SK-N-SH treated with all-trans-retinoic acid at 6 μM for 48 hours (cell line): ENCODE data around the gene EN2.

Source experiments
- ATAC-seq: fragments of 200-7000 bp; cut with Tn5 transposase; 3 replicates; pipeline ENCODE4 v1.9.1; 2020; ENCODE audit warnings: mild to moderate bottlenecking, moderate library complexity
- ARNTL ChIP-seq: fragments of 450-650 bp; formaldehyde crosslinking; IDR thresholded peaks from 2 replicates; pipeline ENCODE4 v1.5.0; 2020; ENCODE audit warnings: low read depth, mild to moderate bottlenecking, moderate library complexity, borderline replicate concordance
- BACH2 ChIP-seq: fragments of 250-450 bp; sonication (Bioruptor Pico); IDR thresholded peaks from 2 replicates; pipeline ENCODE4 v1.9.0; 2021; ENCODE audit warnings: mild to moderate bottlenecking, borderline replicate concordance
- CSRNP3 ChIP-seq: fragments of 250-450 bp; sonication (Bioruptor Pico); IDR thresholded peaks from 2 replicates; pipeline ENCODE4 v1.5.1; 2021; ENCODE audit warnings: mild to moderate bottlenecking, moderate library complexity
- ESRRG ChIP-seq: fragments of 250-450 bp; sonication (Bioruptor Pico); IDR thresholded peaks from 2 replicates; pipeline ENCODE4 v1.6.1; 2021; ENCODE audit warnings: mild to moderate bottlenecking
- GLIS3 ChIP-seq: fragments of 250-450 bp; sonication (Bioruptor Pico); IDR thresholded peaks from 2 replicates; pipeline ENCODE4 v1.5.0; 2020; ENCODE audit warnings: mild to moderate bottlenecking, moderate library complexity
- ISL1 ChIP-seq: fragments of 250-450 bp; sonication (Bioruptor Pico); IDR thresholded peaks from 2 replicates; pipeline ENCODE4 v2.1.2; 2022; ENCODE audit warnings: mild to moderate bottlenecking, moderate library complexity
- OSR1 ChIP-seq: fragments of 250-450 bp; sonication (Bioruptor Pico); IDR thresholded peaks from 2 replicates; pipeline ENCODE4 v1.8.0; 2022; ENCODE audit warnings: moderate library complexity, mild to moderate bottlenecking, inconsistent platforms
- PATZ1 ChIP-seq: fragments of 250-450 bp; sonication (Bioruptor Pico); IDR thresholded peaks from 2 replicates; pipeline ENCODE4 v1.8.0; 2020; ENCODE audit warnings: mild to moderate bottlenecking, moderate library complexity, borderline replicate concordance
- POU6F1 ChIP-seq: fragments of 250-450 bp; sonication (Bioruptor Pico); IDR thresholded peaks from 2 replicates; pipeline ENCODE4 v1.8.0; 2021; ENCODE audit warnings: low read depth, mild to moderate bottlenecking, moderate library complexity, borderline replicate concordance
- RARB ChIP-seq: fragments of 250-450 bp; sonication (Bioruptor Pico); IDR thresholded peaks from 2 replicates; pipeline ENCODE4 v1.8.0; 2021; ENCODE audit warnings: mild to moderate bottlenecking, moderate library complexity
- SNAI2 ChIP-seq: fragments of 250-450 bp; sonication (Bioruptor Pico); IDR thresholded peaks from 2 replicates; pipeline ENCODE4 v1.5.0; 2020; ENCODE audit warnings: mild to moderate bottlenecking, moderate library complexity
- TCF4 ChIP-seq: fragments of 250-450 bp; sonication (Bioruptor Pico); IDR thresholded peaks from 2 replicates; pipeline ENCODE4 v1.8.0; 2021; ENCODE audit warnings: mild to moderate bottlenecking, moderate library complexity, borderline replicate concordance
- TOX ChIP-seq: fragments of 250-450 bp; sonication (Bioruptor Pico); IDR thresholded peaks from 2 replicates; pipeline ENCODE4 v1.8.0; 2021; ENCODE audit warnings: mild to moderate bottlenecking, moderate library complexity, borderline replicate concordance
- ZC3H10 ChIP-seq: fragments of 250-450 bp; sonication (Bioruptor Pico); IDR thresholded peaks from 2 replicates; pipeline ENCODE4 v1.5.1; 2021; ENCODE audit warnings: mild to moderate bottlenecking, moderate library complexity
- ZFP3 ChIP-seq: fragments of 250-450 bp; sonication (Bioruptor Pico); IDR thresholded peaks from 2 replicates; pipeline ENCODE4 v1.5.0; 2020; ENCODE audit warnings: mild to moderate bottlenecking, moderate library complexity
- ZFP30 ChIP-seq: fragments of 450-650 bp; formaldehyde crosslinking; IDR thresholded peaks from 2 replicates; pipeline ENCODE4 v1.5.0; 2022; ENCODE audit warnings: mild to moderate bottlenecking, moderate library complexity
- ZNF565 ChIP-seq: fragments of 450-650 bp; formaldehyde crosslinking; conservative IDR thresholded peaks from 2 replicates; pipeline ENCODE4 v1.5.0; 2020; ENCODE audit warnings: low read depth, mild to moderate bottlenecking, moderate library complexity
- ZNF70 ChIP-seq: fragments of 450-650 bp; formaldehyde crosslinking; IDR thresholded peaks from 2 replicates; pipeline ENCODE4 v1.5.0; 2020; ENCODE audit warnings: mild to moderate bottlenecking, moderate library complexity
- ZNF8 ChIP-seq: fragments of 450-650 bp; formaldehyde crosslinking; IDR thresholded peaks from 2 replicates; pipeline ENCODE4 v1.5.0; 2020; ENCODE audit warnings: mild to moderate bottlenecking, moderate library complexity
- TF ChIP-seq, protein P1 (sequence below): fragments of 250-450 bp; sonication (Bioruptor Pico); IDR thresholded peaks from 2 replicates; pipeline ENCODE4 v1.5.1; 2020; ENCODE audit warnings: low read depth, mild to moderate bottlenecking, moderate library complexity
- TF ChIP-seq, protein P2 (sequence below): fragments of 250-450 bp; sonication (Bioruptor Pico); IDR thresholded peaks from 2 replicates; pipeline ENCODE4 v1.5.0; 2020; ENCODE audit warnings: mild to moderate bottlenecking, moderate library complexity

The EN2 gene

DNA sequence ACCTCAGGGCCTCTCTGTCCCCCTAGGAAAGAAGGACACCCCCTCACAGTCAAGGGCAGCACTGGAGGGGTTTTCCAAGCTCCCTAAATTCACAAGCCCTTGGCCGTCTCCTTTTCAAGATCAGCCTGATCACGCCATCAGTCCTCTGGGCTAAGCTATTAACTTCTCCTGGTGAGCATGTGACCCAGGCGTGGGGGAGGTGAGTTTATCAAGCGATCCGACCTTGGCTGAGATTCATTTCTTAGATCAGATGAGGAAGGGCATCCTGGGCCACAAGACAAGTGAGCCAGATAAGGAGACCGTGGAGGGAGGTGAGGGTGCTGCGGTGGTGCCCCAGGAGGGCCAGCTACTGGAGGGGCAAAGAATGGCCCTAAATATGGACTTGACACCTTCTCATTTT lies 19.2 kb upstream of the EN2 start:
- no peak for TF ChIP-seq PATZ1 (CRISPR knock-in tag)
- ATAC-seq, result no peak

GRCh38 chr7:155439311-155440017 lies 18.5 kb upstream of the EN2 start:
- TF ChIP-seq TOX (CRISPR knock-in tag), result no peak
- TF ChIP-seq POU6F1 (CRISPR knock-in tag), result no peak
- TF ChIP-seq BACH2, result no peak
- TF ChIP-seq SNAI2, result no peak
- no peak for TF ChIP-seq GLIS3
- no peak for TF ChIP-seq ZFP30
- TF ChIP-seq, protein P1, sequence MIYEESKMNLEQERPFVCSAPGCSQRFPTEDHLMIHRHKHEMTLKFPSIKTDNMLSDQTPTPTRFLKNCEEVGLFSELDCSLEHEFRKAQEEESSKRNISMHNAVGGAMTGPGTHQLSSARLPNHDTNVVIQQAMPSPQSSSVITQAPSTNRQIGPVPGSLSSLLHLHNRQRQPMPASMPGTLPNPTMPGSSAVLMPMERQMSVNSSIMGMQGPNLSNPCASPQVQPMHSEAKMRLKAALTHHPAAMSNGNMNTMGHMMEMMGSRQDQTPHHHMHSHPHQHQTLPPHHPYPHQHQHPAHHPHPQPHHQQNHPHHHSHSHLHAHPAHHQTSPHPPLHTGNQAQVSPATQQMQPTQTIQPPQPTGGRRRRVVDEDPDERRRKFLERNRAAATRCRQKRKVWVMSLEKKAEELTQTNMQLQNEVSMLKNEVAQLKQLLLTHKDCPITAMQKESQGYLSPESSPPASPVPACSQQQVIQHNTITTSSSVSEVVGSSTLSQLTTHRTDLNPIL, result no peak
- no peak for TF ChIP-seq ISL1 (CRISPR knock-in tag)
- TF ChIP-seq, protein P2, sequence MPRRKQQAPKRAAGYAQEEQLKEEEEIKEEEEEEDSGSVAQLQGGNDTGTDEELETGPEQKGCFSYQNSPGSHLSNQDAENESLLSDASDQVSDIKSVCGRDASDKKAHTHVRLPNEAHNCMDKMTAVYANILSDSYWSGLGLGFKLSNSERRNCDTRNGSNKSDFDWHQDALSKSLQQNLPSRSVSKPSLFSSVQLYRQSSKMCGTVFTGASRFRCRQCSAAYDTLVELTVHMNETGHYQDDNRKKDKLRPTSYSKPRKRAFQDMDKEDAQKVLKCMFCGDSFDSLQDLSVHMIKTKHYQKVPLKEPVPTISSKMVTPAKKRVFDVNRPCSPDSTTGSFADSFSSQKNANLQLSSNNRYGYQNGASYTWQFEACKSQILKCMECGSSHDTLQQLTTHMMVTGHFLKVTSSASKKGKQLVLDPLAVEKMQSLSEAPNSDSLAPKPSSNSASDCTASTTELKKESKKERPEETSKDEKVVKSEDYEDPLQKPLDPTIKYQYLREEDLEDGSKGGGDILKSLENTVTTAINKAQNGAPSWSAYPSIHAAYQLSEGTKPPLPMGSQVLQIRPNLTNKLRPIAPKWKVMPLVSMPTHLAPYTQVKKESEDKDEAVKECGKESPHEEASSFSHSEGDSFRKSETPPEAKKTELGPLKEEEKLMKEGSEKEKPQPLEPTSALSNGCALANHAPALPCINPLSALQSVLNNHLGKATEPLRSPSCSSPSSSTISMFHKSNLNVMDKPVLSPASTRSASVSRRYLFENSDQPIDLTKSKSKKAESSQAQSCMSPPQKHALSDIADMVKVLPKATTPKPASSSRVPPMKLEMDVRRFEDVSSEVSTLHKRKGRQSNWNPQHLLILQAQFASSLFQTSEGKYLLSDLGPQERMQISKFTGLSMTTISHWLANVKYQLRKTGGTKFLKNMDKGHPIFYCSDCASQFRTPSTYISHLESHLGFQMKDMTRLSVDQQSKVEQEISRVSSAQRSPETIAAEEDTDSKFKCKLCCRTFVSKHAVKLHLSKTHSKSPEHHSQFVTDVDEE (CRISPR knock-in tag), result no peak
- no peak for TF ChIP-seq ZC3H10 (CRISPR knock-in tag)
- no peak for TF ChIP-seq PATZ1 (CRISPR knock-in tag)
- TF ChIP-seq ESRRG (CRISPR knock-in tag), result no peak
- TF ChIP-seq OSR1 (CRISPR knock-in tag), result no peak
- no peak for TF ChIP-seq ZNF565
- TF ChIP-seq ARNTL, result no peak
- no peak for TF ChIP-seq ZNF70 (CRISPR knock-in tag)
- no peak for TF ChIP-seq ZFP3 (CRISPR knock-in tag)
- TF ChIP-seq RARB (CRISPR knock-in tag), result no peak
- no peak for TF ChIP-seq TCF4 (CRISPR knock-in tag)
- no peak for ATAC-seq

GRCh38 chr7:155440018-155440410 lies 17.9 kb upstream of the EN2 start:
- ATAC-seq, result no peak
- TF ChIP-seq ZNF8 (CRISPR knock-in tag), result no peak
- no peak for TF ChIP-seq PATZ1 (CRISPR knock-in tag)
- TF ChIP-seq GLIS3, result no peak
- no peak for TF ChIP-seq CSRNP3
- TF ChIP-seq TCF4 (CRISPR knock-in tag), result no peak
- no peak for TF ChIP-seq ZNF565
- no peak for TF ChIP-seq ZFP30
- no peak for TF ChIP-seq ZNF70 (CRISPR knock-in tag)
- TF ChIP-seq ESRRG (CRISPR knock-in tag), result no peak
- no peak for TF ChIP-seq ARNTL
- TF ChIP-seq, all 23 proteins: peak for 0
